SH-SY5Y (cell line): Measurements from ENCODE around the gene NAT16.

ENCODE experiments used
- GATA2 ChIP-seq: IDR thresholded peaks from 2 replicates; pipeline ENCODE4 v1.6.1; 2011; ENCODE audit warnings: mild to moderate bottlenecking, low read depth, low read length
- GATA3 ChIP-seq: IDR thresholded peaks from 2 replicates; pipeline ENCODE4 v1.6.1; 2011; ENCODE audit warnings: low read depth, mild to moderate bottlenecking, low read length, moderate library complexity

The NAT16 gene

GRCh38 chr7:101129603-101130117, 50.4 kb downstream of the NAT16 start:
- TF ChIP-seq GATA2 (no peak), GATA3 (no peak)

DNA sequence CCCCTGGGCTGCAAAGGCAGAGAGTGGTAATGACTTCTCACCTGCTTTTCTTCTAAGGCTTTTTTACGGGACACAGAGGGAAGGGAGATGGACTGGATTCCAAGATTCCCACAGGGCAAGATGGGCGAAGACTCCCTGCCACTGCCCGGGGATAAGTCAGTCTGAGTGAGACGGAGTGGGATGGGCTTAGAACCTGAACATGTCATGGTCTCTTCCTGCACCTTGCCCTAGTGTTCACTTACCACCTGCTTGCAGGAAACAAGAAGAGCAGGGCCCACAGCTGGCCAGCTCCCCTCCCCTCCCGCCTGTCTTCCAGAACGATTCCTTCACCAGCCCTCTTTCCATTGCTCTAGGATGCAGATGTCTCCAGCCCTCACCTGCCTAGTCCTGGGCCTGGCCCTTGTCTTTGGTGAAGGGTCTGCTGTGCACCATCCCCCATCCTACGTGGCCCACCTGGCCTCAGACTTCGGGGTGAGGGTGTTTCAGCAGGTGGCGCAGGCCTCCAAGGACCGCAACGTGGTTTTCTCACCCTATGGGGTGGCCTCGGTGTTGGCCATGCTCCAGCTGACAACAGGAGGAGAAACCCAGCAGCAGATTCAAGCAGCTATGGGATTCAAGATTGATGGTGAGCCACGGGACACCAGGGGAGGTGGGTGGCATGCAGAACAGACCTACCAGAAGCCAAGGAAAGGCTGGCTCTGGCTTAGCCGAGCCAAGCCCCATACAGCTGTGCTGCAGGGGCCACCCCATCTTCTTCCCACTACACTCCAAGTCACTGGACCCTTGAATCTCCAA, 51.9 kb downstream of the NAT16 start:
- no peak for TF ChIP-seq GATA2
- no peak for TF ChIP-seq GATA3

GRCh38 chr7:101127460-101128039, 52.5 kb downstream of the NAT16 start:
- TF ChIP-seq GATA2 (no peak), GATA3 (no peak)

- TF ChIP-seq GATA3, result no peak
- no peak for TF ChIP-seq GATA2
These were observed 53.2 kb downstream of the NAT16 start, which contains the start of gene SERPINE1 for GRCh38 chr7:101126651-101127459. SERPINE1 (plus strand) TSS chr7:101127104; CDS start chr7:101128394, 1,290 bp downstream.

GRCh38 chr7:101125989-101126650, 54.0 kb downstream of the NAT16 start:
- TF ChIP-seq GATA3 (no peak), GATA2 (no peak)

GRCh38 chr7:101124376-101125056, 55.6 kb downstream of the NAT16 start:
- no peak for TF ChIP-seq GATA3
- no peak for TF ChIP-seq GATA2

DNA sequence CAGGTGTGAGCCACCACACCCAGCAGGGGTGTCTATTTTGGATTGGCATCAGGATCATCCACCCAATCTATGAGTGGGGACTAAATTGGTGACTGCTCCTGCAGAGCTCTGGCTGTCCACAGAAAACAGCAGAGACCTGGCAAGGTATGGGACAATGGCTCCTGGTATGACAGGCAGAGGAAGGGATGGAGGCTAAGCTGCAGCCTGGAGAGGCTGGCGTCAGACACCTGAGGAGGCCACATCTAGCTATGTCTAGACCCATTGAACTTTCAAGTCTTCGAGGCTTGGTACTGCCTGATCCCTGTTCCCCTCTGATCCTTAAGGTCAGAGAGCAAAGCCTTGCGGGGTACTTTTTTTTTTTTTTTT, 56.4 kb downstream of the NAT16 start:
- TF ChIP-seq GATA3 (no peak), GATA2 (no peak)

DNA sequence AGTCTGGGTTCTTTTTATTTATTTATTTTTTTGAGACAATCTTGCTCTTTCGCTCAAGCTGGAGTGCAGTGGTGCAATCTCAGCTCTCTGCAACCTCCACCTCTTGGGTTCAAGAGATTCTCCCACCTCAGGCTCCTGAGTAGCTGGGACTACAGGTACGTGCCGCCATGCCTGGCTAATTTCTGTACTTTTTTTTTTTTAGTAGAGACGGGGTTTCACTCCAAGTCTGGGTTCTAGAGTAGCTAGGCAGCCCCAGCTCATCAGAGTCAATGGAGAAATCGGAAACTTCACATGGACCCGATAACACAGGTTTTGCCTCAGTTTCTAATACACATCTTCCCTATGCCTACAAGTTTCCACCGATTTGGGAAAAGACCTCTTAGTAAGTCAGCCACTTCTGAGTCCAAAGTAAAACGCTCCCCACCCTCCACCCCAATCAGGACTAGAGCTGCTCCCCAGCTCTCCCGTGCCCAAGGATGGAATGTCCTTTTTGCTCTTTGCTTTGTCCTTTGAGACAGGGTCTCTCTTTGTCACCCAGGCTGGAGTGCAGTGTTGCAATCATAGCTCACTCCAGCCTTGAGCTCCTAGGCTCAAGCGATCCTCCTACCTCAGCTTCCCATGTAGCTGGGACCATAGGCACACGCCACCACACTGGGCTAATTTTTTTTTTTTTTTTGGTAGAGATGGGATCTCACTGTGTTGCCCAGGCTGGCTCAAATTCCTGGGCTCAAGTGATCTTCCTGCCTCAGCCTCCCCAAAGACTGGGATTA, 57.0 kb downstream of the NAT16 start:
- TF ChIP-seq GATA3 (no peak), GATA2 (no peak)

GRCh38 chr7:101121991-101122932, 57.8 kb downstream of the NAT16 start:
- TF ChIP-seq GATA2 (no peak), GATA3 (no peak)
